ENCODE results near the gene TTC36. TPM values are rescaled to one million over a fixed set of nuclear protein-coding genes. Genes with fewer than 3 reads are reported as not detected.

TTC36 gene
- total RNA-seq, 4 donors from 2014 or later, result 3.1 to 71.0 (median 5.0) TPM

DNA sequence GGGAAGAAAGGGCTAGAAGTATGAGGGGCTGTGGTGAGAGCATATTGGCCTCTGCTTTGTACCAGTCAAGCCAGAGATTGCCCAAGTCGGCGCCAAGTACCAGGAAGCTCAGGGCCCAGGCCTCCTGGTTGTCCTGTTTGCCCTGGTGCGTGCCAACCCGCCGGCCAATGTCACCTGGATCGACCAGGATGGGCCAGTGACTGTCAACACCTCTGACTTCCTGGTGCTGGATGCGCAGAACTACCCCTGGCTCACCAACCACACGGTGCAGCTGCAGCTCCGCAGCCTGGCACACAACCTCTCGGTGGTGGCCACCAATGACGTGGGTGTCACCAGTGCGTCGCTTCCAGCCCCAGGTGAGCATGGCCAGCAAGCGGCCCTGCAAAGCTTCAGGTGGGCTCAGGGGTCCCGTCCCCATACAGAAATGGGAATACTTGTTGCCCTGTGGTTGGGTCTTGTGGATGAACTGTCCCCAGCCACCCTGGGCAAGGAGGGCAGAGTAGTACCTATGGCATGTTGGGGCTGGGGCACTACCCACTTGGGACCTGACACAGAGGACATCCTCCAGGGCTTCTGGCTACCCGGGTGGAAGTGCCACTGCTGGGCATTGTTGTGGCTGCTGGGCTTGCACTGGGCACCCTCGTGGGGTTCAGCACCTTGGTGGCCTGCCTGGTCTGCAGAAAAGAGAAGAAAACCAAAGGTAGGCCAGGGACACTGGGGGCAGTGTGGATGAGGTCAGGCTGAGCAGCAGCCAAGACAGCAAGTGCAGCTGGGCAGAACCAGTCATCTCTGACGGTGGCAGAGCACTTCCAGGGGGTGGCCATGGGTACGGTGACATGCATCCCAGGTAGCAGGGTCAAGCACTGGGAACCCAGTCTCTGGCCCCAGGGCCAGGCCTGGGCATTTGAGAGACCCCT lies 5.8 kb downstream of the TTC36 start:
- TF ChIP-seq, protein P1, sequence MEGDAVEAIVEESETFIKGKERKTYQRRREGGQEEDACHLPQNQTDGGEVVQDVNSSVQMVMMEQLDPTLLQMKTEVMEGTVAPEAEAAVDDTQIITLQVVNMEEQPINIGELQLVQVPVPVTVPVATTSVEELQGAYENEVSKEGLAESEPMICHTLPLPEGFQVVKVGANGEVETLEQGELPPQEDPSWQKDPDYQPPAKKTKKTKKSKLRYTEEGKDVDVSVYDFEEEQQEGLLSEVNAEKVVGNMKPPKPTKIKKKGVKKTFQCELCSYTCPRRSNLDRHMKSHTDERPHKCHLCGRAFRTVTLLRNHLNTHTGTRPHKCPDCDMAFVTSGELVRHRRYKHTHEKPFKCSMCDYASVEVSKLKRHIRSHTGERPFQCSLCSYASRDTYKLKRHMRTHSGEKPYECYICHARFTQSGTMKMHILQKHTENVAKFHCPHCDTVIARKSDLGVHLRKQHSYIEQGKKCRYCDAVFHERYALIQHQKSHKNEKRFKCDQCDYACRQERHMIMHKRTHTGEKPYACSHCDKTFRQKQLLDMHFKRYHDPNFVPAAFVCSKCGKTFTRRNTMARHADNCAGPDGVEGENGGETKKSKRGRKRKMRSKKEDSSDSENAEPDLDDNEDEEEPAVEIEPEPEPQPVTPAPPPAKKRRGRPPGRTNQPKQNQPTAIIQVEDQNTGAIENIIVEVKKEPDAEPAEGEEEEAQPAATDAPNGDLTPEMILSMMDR (IDR thresholded peaks at IDR 0.05; ENCODE audit: low read depth), result no peak

DNA sequence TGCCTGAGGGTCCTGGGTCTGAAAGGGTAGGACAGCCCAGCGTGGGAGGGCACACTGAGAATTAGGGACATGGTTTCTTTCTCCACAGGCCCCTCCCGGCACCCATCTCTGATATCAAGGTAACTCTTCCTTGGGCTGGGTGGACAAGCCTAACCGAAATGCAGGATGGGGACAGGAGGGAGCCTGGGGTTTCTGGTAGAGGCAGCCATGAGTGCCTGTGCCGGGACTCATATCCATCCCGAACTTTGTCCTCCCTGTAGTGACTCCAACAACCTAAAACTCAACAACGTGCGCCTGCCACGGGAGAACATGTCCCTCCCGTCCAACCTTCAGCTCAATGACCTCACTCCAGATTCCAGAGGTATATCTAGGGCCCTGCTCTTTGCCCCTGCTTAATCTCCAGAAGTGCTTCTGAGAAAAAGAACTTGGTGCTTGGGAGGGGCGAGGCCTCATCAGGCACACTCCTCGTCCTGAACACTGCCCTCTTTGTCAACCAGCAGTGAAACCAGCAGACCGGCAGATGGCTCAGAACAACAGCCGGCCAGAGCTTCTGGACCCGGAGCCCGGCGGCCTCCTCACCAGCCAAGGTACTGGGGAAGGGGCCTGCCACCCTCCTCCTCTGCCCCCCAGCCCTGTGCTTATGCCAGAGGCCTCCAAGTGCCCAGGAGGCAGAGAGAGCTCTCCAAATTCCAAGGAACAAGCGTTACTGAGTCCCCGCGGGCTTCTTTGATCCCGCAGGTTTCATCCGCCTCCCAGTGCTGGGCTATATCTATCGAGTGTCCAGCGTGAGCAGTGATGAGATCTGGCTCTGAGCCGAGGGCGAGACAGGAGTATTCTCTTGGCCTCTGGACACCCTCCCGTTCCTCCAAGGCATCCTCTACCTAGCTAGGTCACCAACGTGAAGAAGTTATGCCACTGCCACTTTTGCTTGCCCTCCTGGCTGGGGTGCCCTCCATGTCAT lies 6.8 kb downstream of the TTC36 start:
- TF ChIP-seq, protein P1 (IDR thresholded peaks at IDR 0.05; ENCODE audit: low read depth), result no peak

GRCh38 chr11:118535261-118535660 lies 8.0 kb downstream of the TTC36 start:
- TF ChIP-seq, protein P1 (IDR thresholded peaks at IDR 0.05; ENCODE audit: low read depth), result no peak

GRCh38 chr11:118536726-118537125 lies 9.5 kb downstream of the TTC36 start:
- TF ChIP-seq, protein P1 (IDR thresholded peaks at IDR 0.05; ENCODE audit: low read depth), result no peak

- TF ChIP-seq, protein P1 (IDR thresholded peaks at IDR 0.05; ENCODE audit: low read depth), result no peak
Observed at GRCh38 chr11:118537409-118537980, 10.2 kb downstream of the TTC36 start.

DNA sequence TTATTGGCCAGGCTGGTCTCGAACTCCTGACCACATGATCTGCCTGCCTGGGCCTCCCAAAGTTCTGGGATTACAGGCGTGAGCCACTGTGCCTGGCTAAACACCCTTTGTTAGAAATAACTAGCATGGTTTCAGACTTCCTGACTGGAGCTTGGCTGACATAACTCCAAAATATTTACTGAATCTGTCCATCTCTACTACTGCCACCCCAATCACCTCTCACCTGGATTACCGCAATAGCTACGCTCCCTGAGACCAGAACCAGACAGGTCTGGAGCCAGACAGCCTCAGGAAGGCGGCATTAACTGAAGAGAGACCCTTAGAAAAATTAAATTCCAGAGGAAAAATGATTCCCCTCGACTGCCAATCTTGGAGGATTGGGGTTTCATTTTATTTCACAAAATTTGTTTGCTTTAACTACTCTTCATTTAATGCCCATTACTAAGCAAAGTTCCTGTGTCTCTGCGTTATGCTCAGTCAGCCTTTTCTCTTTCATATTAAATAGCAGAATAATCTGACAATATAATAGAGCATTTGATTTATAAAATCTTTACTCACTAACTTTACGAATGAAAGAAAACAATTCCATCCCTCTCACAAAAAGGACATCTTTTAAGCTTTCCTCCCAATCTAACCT lies 16.9 kb downstream of the TTC36 start:
- TF ChIP-seq, protein P1 (IDR thresholded peaks at IDR 0.05; ENCODE audit: low read depth), result no peak
